Measurements from ENCODE around the gene SMC5.

DNA sequence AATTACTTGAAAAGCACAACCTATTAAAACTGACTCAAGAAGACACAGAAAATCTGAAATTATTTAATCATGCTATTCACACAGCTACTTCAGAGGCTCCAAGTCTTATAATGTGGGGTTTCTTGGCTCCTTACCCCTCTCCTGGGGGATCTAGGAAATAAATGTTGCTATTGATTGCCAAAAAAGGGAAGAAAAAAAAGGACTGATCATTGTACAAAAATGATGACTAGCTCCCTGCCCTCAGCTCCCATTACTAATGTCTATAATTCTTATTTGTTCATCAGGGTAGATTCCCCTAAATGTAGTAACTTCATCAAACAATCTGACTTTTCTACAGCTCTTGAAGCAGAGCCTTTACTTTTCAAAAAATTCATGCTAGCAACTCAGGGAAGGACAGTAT, 3.3 kb upstream of the SMC5 start:
- TF ChIP-seq, protein P1, sequence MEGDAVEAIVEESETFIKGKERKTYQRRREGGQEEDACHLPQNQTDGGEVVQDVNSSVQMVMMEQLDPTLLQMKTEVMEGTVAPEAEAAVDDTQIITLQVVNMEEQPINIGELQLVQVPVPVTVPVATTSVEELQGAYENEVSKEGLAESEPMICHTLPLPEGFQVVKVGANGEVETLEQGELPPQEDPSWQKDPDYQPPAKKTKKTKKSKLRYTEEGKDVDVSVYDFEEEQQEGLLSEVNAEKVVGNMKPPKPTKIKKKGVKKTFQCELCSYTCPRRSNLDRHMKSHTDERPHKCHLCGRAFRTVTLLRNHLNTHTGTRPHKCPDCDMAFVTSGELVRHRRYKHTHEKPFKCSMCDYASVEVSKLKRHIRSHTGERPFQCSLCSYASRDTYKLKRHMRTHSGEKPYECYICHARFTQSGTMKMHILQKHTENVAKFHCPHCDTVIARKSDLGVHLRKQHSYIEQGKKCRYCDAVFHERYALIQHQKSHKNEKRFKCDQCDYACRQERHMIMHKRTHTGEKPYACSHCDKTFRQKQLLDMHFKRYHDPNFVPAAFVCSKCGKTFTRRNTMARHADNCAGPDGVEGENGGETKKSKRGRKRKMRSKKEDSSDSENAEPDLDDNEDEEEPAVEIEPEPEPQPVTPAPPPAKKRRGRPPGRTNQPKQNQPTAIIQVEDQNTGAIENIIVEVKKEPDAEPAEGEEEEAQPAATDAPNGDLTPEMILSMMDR (IDR thresholded peaks at IDR 0.05): no peak
- no peak for TF ChIP-seq POLR2A (IDR thresholded peaks at IDR 0.05)
